ENCODE results near the gene ANK2. TPM values are rescaled to one million over a fixed set of nuclear protein-coding genes. Genes with fewer than 3 reads are reported as not detected.

ANK2 gene
- total and polyA plus RNA-seq, 10 donors, result 5.3 to 158 (median 72.9) TPM

DNA sequence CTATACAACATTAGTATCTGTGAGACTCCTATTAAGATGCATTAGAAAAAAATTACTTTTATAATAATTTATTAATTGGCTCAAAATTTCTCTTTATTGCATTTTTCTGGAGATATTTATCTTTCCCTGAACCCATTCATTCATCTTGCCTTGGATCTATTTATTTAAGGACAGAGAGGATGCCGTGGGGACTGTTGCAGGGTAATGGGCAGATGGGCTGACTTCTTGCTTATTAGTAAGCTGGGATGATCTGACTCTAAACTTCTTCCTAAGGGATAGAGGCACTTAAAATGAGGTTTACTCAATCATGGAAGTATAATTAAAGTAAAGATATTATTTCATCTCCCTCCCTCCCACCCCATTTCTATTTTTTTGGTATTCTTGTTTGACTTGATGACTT is 18.2 kb upstream of the ANK2 start:
- 52 to 85% (median 68%) methylated on average over 1 of the region's 1 CpG for WGBS, 5 donors
- no peak overlapping the region for H3K27ac ChIP-seq
- TF ChIP-seq POLR2AphosphoS5 (IDR thresholded peaks at IDR 0.05) (no peak), POLR2A (IDR thresholded peaks at IDR 0.05) (no peak)
- TF ChIP-seq, protein P1, sequence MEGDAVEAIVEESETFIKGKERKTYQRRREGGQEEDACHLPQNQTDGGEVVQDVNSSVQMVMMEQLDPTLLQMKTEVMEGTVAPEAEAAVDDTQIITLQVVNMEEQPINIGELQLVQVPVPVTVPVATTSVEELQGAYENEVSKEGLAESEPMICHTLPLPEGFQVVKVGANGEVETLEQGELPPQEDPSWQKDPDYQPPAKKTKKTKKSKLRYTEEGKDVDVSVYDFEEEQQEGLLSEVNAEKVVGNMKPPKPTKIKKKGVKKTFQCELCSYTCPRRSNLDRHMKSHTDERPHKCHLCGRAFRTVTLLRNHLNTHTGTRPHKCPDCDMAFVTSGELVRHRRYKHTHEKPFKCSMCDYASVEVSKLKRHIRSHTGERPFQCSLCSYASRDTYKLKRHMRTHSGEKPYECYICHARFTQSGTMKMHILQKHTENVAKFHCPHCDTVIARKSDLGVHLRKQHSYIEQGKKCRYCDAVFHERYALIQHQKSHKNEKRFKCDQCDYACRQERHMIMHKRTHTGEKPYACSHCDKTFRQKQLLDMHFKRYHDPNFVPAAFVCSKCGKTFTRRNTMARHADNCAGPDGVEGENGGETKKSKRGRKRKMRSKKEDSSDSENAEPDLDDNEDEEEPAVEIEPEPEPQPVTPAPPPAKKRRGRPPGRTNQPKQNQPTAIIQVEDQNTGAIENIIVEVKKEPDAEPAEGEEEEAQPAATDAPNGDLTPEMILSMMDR (IDR thresholded peaks at IDR 0.05 in 8 of 11, conservative IDR thresholded peaks at IDR 0.05 in 3 of 11), result no peak
- no peak for DNase-seq
- intact Hi-C loops (cut with DNase I; ENCODE audit: low total_unique reads), result no loop called here
- H3K4me1 ChIP-seq, result no peaks in the 10 kb centered on the region
- H3K36me3 ChIP-seq, result no peaks in the 10 kb centered on the region
- no peaks in the 10 kb centered on the region for H3K9me3 ChIP-seq
- H3K27me3 ChIP-seq (replicated peaks in 1 of 7), result no peaks in the 10 kb centered on the region
- no peak overlapping the region for H3K4me3 ChIP-seq

GRCh38 chr4:113040793-113041192 is 8.7 kb upstream of the ANK2 start:
- H3K4me3 ChIP-seq, result no peak overlapping the region
- peaks cover 0 to 14% (median 6%) of the 10 kb centered on the region in 8 donors for H3K9me3 ChIP-seq
- H3K4me1 ChIP-seq, result no peaks in the 10 kb centered on the region
- H3K27ac ChIP-seq, result no peak overlapping the region
- intact Hi-C loops (cut with DNase I; ENCODE audit: low total_unique reads), result no loop called here
- no peaks in the 10 kb centered on the region for H3K27me3 ChIP-seq (replicated peaks in 1 of 7)
- no peak for TF ChIP-seq POLR2A (IDR thresholded peaks at IDR 0.05)
- TF ChIP-seq, protein P1 (IDR thresholded peaks at IDR 0.05 in 8 of 11, conservative IDR thresholded peaks at IDR 0.05 in 3 of 11), result no peak
- no peak for TF ChIP-seq POLR2AphosphoS5 (IDR thresholded peaks at IDR 0.05)
- no peak for DNase-seq
- 60 to 89% (median 79%) methylated on average over 1 of the region's 1 CpG for WGBS, 5 donors
- no peaks in the 10 kb centered on the region for H3K36me3 ChIP-seq

DNA sequence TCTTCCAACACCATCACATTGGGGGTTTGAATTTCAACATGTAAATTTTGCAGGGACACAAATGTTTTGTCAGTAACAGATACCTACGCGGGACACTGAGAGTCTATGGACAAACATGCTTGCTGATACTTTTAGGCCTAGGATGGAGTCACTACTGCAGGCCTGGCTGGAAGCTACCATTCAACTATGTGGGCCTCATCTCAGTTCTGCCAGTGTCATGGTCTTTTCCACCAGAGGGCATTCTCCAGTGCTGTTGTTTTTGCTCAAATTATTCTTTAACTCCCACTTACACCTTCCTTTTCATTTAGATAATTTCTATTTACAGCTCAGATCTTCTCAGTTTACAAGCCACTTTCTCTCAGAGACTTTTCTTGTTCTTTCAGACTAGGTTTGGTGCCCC is 7.0 kb upstream of the ANK2 start:
- Histone ChIP-seq H3K27ac (no peak overlapping the region), H3K4me3 (no peak overlapping the region)
- intact Hi-C loops (cut with DNase I; ENCODE audit: low total_unique reads), result no loop called here

DNA sequence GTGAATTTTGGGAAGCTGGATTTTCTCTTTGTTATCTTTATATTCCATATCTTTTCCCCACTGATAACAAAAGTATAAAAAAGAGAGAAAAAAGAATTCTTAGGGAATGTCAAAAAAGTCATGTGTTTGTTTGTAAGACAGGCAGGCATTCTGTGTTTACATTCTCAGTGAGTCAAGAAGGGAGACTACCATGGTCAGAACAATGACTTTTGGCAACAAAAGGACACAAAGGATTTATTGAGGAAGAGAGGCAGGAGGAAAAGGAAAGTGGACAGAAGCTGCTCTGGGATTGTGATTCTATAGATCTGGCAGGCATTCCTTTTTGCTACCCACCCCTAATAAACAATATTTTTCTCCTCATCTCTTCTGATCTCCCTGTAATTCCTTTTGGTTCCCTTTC is 5.9 kb upstream of the ANK2 start:
- Histone ChIP-seq H3K4me1 (no peaks in the 10 kb centered on the region), H3K9me3 (peaks cover 0 to 14% (median 6%) of the 10 kb centered on the region in 8 donors), H3K36me3 (no peaks in the 10 kb centered on the region), H3K27ac (no peak overlapping the region), H3K4me3 (no peak overlapping the region), H3K27me3 (replicated peaks in 1 of 7) (no peaks in the 10 kb centered on the region)
- TF ChIP-seq POLR2AphosphoS5 (IDR thresholded peaks at IDR 0.05) (no peak), POLR2A (IDR thresholded peaks at IDR 0.05) (no peak)
- TF ChIP-seq, protein P1 (IDR thresholded peaks at IDR 0.05 in 8 of 11, conservative IDR thresholded peaks at IDR 0.05 in 3 of 11), result no peak
- no peak for DNase-seq
- intact Hi-C loops (cut with DNase I; ENCODE audit: low total_unique reads), result no loop called here

More for the DNA sequence above, 7.0 kb upstream of the ANK2 start:
- peaks cover 0 to 14% (median 6%) of the 10 kb centered on the region in 8 donors for H3K9me3 ChIP-seq
- DNase-seq, result no peak
- no peaks in the 10 kb centered on the region for H3K36me3 ChIP-seq
- no peaks in the 10 kb centered on the region for H3K4me1 ChIP-seq
- H3K27me3 ChIP-seq (replicated peaks in 1 of 7), result no peaks in the 10 kb centered on the region
- TF ChIP-seq POLR2AphosphoS5 (IDR thresholded peaks at IDR 0.05), result no peak
- no peak for TF ChIP-seq POLR2A (IDR thresholded peaks at IDR 0.05)
- TF ChIP-seq, protein P1 (IDR thresholded peaks at IDR 0.05 in 8 of 11, conservative IDR thresholded peaks at IDR 0.05 in 3 of 11), result no peak
- 32 to 39% (median 37%) methylated on average over 2 of the region's 2 CpGs for WGBS, 5 donors
